Lower leg skin (tissue), 3 donors: Measurements from ENCODE around the gene PRELID3B.

Experiments used
- POLR2A ChIP-seq, 2 donors: fragments of 450-650 bp; IDR thresholded peaks; one replicate each; pipeline ENCODE4 v1.6.1; 2016 to 2017; ENCODE audit warnings: antibody characterized with exemption in 2 of 2, mild to moderate bottlenecking in 1 of 2, moderate library complexity in 1 of 2
- TF ChIP-seq, protein P1 (sequence below), 3 donors: fragments of 450-650 bp; IDR thresholded peaks; one replicate each; pipeline ENCODE4 v1.5.1; 2016; ENCODE audit warnings: antibody characterized with exemption in 3 of 3, mild to moderate bottlenecking in 3 of 3, moderate library complexity in 2 of 3

DNA sequence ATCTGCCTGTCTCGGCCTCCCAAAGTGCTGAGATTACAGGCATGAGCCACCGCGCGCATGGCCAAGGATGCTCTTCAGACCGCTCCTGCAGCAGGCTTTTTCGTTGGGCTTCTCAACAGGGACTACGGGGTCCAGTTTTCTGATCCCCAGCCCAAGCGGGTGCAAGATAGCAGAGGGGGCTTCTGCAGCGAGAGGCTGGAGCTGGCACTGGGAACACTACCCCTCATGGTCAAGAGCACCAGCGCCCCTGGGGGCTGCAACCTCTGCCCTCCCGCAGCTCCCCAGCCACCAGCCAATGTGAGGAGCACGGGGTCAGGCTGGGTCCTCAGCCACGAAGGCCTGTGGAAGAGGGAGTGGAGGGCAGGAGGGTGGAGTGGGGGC lies 41.5 kb downstream of the PRELID3B start:
- TF ChIP-seq POLR2A (IDR thresholded peaks at IDR 0.05) = no peak
- TF ChIP-seq, protein P1, sequence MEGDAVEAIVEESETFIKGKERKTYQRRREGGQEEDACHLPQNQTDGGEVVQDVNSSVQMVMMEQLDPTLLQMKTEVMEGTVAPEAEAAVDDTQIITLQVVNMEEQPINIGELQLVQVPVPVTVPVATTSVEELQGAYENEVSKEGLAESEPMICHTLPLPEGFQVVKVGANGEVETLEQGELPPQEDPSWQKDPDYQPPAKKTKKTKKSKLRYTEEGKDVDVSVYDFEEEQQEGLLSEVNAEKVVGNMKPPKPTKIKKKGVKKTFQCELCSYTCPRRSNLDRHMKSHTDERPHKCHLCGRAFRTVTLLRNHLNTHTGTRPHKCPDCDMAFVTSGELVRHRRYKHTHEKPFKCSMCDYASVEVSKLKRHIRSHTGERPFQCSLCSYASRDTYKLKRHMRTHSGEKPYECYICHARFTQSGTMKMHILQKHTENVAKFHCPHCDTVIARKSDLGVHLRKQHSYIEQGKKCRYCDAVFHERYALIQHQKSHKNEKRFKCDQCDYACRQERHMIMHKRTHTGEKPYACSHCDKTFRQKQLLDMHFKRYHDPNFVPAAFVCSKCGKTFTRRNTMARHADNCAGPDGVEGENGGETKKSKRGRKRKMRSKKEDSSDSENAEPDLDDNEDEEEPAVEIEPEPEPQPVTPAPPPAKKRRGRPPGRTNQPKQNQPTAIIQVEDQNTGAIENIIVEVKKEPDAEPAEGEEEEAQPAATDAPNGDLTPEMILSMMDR (IDR thresholded peaks at IDR 0.05) = no peak
